Adipocyte (in vitro differentiated cells): ENCODE measurements around the gene AUTS2.

Experiments
- DNase-seq: peaks from one replicate; pipeline ENCODE4 v3.0.0-alpha.2; 2015; ENCODE audit warnings: low read depth
- H3K27me3 ChIP-seq: replicated peaks from 2 replicates; pipeline ENCODE4 v1.7.0; 2013; ENCODE audit warnings: mild to moderate bottlenecking, low read length, moderate library complexity; ENCODE audit not compliant: control insufficient read depth, insufficient read depth
- H3K36me3 ChIP-seq: 2 replicates; pipeline ENCODE4 v1.7.0; 2013; ENCODE audit warnings: low read length, mild to moderate bottlenecking, moderate library complexity; ENCODE audit not compliant: control insufficient read depth, insufficient read depth, severe bottlenecking
- H3K4me1 ChIP-seq: 2 replicates; pipeline ENCODE4 v1.7.0; 2013; ENCODE audit warnings: mild to moderate bottlenecking, low read length, moderate library complexity; ENCODE audit not compliant: control insufficient read depth, insufficient read depth
- H3K4me3 ChIP-seq: 2 replicates; pipeline ENCODE4 v1.7.0; 2013; ENCODE audit warnings: mild to moderate bottlenecking, low read length, moderate library complexity
- H3K9ac ChIP-seq: 2 replicates; pipeline ENCODE4 v1.7.0; 2013; ENCODE audit warnings: mild to moderate bottlenecking, low read length, moderate library complexity
- H3K9me3 ChIP-seq: 2 replicates; pipeline ENCODE4 v1.7.0; 2013; ENCODE audit warnings: mild to moderate bottlenecking, low read length, moderate library complexity; ENCODE audit not compliant: control insufficient read depth

AUTS2 gene

DNA sequence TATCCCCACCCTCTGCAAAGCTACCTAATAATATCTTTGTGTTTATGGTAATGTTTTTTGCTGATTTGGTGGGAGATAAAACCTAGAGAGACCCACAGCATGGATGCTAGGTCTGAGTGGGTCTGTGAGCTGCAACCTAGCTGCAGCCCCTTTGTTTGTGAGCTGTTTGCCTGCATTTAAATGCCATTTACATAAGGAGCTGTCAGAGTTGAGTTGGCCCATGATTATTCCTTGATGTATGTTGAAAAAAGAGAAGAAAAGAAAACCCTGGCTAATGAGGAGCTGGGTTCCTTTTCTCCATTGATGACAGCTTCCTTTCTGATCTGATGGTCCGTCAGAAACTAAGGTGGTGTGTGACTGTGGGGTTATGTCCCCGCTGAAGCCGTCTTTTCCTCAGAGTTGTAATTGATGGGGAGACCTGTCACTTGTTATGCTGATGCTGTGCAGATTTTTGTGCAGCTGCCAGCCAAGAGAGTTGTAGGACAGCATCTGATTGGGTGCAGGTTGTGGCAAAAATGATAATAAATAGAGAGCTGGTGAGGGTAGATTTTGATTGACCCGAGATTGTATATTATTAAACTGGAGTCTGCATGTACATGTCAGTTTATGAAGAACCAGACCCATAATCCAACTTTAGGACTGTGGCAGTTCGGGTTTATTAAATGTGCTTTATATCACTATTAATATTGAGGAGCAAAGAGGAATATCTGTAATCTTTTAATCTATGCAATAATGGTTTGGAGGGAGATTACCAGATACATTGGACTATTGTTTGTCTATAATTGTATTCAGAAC lies 219.8 kb downstream of the AUTS2 start:
- Histone ChIP-seq H3K9ac (no peak overlapping the region), H3K4me3 (no peak overlapping the region), H3K36me3 (no peaks in the 10 kb centered on the region), H3K4me1 (peaks cover 43% of the 10 kb centered on the region), H3K9me3 (no peaks in the 10 kb centered on the region), H3K27me3 (no peaks in the 10 kb centered on the region)
- DNase-seq = no peak

DNA sequence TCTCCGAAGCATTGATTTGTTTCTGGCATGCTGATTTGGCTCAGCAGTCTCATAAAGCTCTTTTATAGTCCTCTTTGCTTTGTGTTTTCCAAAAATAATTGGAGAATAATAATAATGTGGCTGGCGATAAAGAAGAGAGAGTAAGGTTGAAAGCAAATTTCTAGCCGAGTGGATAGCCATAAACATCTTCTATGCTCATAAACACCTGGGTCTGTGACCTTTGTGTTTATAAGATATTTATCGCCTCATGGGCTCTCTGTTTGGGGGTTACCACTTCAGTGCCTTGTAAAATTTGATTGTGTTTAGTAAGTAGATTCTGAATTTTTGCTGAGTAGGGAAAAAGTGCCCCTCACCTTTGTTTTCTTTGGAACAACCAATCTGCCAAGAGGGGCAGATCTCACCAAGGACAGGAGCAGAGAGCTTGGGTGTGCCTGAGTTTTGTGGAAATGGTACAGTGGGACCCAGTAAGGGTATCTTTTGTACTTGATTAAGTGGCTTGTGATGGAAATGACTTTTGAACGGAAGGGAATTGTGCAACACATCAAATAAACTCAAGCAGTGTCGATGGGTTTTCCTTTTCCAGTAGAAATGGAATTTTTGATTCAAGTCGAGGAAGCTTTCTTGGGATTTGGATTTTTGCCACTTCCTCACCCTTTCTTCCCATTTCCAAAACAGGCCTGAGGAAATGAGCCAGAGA lies 220.5 kb downstream of the AUTS2 start:
- H3K27me3 ChIP-seq = no peaks in the 10 kb centered on the region
- no peak overlapping the region for H3K4me3 ChIP-seq
- no peak overlapping the region for H3K9ac ChIP-seq
- H3K4me1 ChIP-seq = peaks cover 35% of the 10 kb centered on the region
- no peak for DNase-seq
- H3K36me3 ChIP-seq = no peaks in the 10 kb centered on the region
- no peaks in the 10 kb centered on the region for H3K9me3 ChIP-seq

DNA sequence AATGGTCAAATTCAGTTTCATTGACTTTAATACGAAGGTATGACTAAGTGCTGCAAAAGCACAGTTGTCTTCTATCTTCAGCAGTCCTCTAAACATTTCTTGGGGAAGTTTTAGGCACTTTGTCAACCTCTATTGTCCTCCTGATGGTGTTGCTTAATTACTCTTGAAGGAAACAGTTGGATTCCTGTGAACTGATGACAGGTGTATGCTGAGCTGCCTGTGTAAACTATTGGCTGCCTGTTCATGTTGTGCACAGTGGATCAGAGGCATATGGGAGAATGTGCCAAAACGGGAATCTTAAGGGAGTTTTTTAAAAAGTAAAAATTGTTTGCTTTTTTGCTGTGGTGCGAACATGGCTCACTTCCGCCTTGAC lies 221.0 kb downstream of the AUTS2 start:
- H3K9ac ChIP-seq = no peak overlapping the region
- peaks cover 30% of the 10 kb centered on the region for H3K4me1 ChIP-seq
- no peaks in the 10 kb centered on the region for H3K27me3 ChIP-seq
- no peak for DNase-seq
- no peaks in the 10 kb centered on the region for H3K9me3 ChIP-seq
- no peak overlapping the region for H3K4me3 ChIP-seq
- H3K36me3 ChIP-seq = no peaks in the 10 kb centered on the region

DNA sequence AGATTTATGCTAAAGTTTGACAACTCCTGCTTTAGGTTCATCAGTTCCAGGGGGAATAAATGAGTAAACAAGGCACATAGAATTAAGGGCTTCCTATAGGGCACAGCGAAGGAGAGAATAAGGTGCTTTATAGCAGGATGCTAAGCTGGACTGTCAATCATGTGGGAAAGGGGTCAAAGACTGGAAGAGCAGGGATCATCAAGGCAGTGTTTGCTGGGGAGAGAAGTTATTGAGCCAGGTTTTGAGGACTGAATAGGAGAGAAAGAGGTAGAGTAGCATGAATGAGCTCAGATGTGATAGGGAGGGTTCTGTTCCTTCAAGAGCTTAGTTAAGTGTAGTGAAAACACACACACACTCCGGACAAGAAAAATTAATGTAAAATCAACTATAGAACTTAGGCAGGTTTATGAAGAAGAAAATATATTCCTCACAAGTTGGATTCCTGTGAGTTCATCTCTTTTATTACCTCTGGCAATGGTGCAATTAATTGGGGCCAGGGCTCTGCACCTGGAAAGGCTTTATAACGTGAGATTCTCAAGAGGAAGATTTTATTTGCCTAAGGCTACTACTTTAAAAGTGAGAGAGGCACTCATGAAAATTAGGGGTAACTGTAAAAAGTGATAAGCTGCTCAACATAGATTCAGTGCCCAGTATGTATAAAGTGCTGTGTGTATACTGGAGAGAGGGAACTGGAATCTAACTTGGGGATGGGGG lies 222.4 kb downstream of the AUTS2 start:
- H3K27me3 ChIP-seq = no peaks in the 10 kb centered on the region
- no peaks in the 10 kb centered on the region for H3K9me3 ChIP-seq
- no peaks in the 10 kb centered on the region for H3K36me3 ChIP-seq
- no peak for DNase-seq
- no peak overlapping the region for H3K9ac ChIP-seq
- no peak overlapping the region for H3K4me3 ChIP-seq
- peaks cover 26% of the 10 kb centered on the region for H3K4me1 ChIP-seq

DNA sequence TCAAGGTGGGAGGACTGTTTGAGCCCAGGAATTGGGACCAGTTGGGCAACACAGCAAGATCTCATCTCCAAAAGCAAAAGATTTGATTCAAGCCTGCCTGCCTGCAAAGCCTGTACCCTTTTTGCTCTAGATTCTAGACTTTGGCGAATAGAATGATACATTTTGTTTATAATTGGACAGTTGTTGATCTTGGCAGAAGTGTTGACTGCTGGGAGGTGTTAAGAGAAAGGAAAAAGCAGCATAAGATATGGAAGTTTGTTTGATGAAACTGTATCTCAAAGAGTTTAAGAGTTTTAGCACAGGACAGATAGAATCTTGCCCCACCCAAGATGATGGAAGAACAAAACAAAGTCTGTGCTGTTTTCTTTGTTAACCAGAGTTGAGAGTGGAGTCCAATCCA lies 224.1 kb downstream of the AUTS2 start:
- H3K9ac ChIP-seq = no peak overlapping the region
- no peaks in the 10 kb centered on the region for H3K9me3 ChIP-seq
- H3K27me3 ChIP-seq = no peaks in the 10 kb centered on the region
- peaks cover 17% of the 10 kb centered on the region for H3K4me1 ChIP-seq
- no peaks in the 10 kb centered on the region for H3K36me3 ChIP-seq
- no peak overlapping the region for H3K4me3 ChIP-seq
- no peak for DNase-seq

DNA sequence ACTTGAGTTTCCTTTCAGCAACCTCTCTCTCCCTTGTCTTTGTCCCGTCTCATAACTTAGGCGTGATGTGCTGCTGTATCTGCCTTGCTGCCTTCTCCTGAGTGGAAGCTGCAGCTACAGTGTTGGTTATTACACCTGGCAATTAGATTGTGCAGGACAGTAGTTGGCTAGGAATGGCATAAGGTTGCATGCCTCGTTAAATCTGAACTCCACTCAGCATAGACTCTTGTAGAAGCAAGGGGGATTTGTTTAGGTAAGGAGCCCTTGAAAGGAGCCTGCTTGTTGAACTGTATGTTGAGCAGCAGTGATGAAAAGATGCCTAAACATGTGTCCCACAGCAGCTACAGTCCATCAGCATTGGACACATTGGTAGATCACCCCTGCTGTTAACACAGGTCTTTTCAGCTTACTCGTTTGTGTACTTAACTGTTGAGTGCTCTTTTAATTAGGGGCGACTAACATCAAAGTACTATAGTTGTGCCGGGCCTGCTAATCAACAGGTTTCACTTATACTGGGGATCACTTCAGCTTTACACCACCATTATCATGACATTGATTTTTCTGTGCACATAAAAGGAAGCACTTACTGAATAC lies 225.0 kb downstream of the AUTS2 start:
- Histone ChIP-seq H3K4me1 (peaks cover 11% of the 10 kb centered on the region), H3K27me3 (no peaks in the 10 kb centered on the region), H3K9ac (no peak overlapping the region), H3K9me3 (no peaks in the 10 kb centered on the region), H3K4me3 (no peak overlapping the region), H3K36me3 (no peaks in the 10 kb centered on the region)
- DNase-seq = no peak

DNA sequence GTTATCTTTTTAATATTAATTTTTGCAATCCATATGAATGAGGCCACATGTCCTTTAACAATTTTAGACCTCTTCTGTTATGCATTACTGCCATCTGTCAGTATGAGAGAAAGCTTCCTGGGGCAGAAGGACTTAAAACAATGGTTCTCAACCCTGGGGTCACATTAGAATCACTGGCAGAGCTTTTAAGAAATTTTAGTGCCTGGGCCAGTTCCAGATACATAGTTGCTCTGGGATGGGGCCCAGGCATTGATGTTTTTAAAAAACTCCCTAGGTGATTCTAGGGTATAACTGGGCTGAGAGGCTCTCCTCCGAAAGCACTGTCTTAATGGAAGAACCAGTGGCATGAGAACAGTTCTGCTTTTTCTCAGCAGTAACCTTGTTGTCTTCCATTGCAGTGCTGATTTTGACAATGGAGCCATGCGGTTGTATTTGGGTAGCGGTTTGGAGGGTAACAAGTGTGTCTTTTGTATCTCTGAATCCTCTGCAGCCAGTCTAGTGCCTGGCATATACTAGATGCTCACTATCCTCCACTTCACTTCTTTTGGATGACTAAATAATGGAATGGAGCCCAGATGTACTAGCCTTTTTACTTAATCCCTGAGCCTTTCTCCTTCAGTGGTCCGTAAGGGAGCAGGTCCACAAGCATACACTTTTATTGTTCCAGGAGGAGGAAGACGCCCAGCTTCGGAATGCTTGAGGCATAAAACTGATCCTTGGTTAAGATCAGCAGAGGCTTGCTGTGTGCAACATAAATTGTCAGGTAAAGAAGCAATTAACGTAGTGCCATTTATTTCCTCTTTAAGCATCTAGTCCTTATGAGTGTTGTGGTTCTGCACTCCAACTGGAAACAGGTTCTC lies 227.1 kb downstream of the AUTS2 start:
- no peaks in the 10 kb centered on the region for H3K36me3 ChIP-seq
- no peaks in the 10 kb centered on the region for H3K9me3 ChIP-seq
- H3K9ac ChIP-seq = no peak overlapping the region
- H3K4me3 ChIP-seq = no peak overlapping the region
- peak; percentile 48 for DNase-seq
- peaks cover 11% of the 10 kb centered on the region for H3K4me1 ChIP-seq
- H3K27me3 ChIP-seq = no peaks in the 10 kb centered on the region

DNA sequence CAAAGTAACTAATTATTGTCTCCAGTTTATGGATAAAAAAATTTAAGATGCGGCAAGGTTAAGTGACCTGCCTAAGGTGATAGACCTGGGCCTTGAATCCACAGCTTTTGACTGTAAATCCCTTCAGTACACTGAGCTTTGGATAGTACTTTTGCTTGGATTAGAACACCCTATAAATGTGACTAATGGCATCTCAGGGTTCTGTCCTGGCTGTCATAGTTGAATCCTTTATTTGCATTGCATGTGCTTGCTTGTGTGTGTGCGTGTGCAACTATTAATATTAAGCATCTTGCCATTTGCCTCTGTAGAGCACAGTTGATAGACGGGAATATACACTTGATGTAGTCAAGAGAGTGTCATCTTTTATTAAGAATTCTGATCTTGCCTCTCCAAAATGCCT lies 228.0 kb downstream of the AUTS2 start:
- H3K9me3 ChIP-seq = no peaks in the 10 kb centered on the region
- no peak overlapping the region for H3K4me3 ChIP-seq

DNA sequence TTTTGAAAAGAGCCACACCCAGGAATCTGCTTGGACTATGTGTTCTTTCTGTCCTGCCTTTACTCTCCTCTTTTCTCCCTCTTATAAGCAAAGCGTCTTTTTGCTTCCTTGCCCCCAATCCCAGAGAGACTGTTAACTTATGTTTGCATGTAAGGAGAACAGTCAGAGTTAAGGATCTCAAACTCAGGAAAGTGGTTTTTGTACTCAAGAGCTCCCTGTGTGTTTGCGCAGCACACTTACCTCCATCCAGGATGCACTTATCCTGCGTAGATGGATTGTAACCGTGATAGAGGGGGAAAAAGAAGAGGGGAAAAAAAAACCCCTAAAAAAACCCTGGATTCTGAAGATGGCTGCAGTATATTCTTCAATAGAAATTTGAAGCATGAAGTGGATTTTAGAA lies 228.9 kb downstream of the AUTS2 start:
- Histone ChIP-seq H3K36me3 (no peaks in the 10 kb centered on the region), H3K9me3 (no peaks in the 10 kb centered on the region), H3K4me1 (peaks cover 11% of the 10 kb centered on the region), H3K27me3 (no peaks in the 10 kb centered on the region), H3K9ac (no peak overlapping the region), H3K4me3 (no peak overlapping the region)
- no peak for DNase-seq

More for the DNA sequence above, 228.0 kb downstream of the AUTS2 start:
- Histone ChIP-seq H3K36me3 (no peaks in the 10 kb centered on the region), H3K9ac (no peak overlapping the region), H3K27me3 (no peaks in the 10 kb centered on the region), H3K4me1 (peaks cover 11% of the 10 kb centered on the region)
- no peak for DNase-seq

DNA sequence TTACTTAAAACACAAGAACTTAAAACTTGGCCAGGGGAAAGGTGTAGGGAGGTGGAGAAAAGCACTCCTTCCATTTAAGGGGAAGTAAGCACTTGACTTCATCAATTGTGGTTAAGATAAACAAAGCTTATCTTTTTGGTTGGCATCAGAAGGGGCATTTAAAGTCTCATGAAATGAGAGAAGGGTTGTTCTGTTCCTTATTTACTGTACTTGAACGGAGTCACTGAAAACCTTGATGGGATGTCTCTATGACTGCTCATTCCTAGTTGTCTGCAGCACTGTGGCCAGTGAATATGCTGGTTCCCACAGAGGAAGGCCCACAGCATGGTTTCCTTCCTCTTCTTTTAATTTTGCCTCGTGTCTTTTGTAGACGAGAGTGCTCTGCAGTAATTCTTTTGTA lies 229.3 kb downstream of the AUTS2 start:
- DNase-seq = no peak
- no peaks in the 10 kb centered on the region for H3K36me3 ChIP-seq
- no peak overlapping the region for H3K4me3 ChIP-seq
- H3K4me1 ChIP-seq = peaks cover 8% of the 10 kb centered on the region
- no peaks in the 10 kb centered on the region for H3K9me3 ChIP-seq
- no peak overlapping the region for H3K9ac ChIP-seq
- no peaks in the 10 kb centered on the region for H3K27me3 ChIP-seq
